Mesenchymal stem cell (in vitro differentiated cells and primary cell): ENCODE measurements around the gene NNAT.

ENCODE experiments used
- DNase-seq: peaks from one replicate; pipeline ENCODE4 v3.0.0-alpha.2; 2013
- H2AFZ ChIP-seq: one replicate; pipeline ENCODE4 v1.6.1; 2013; ENCODE audit warnings: low read depth, mild to moderate bottlenecking, control low read depth, inconsistent platforms, low read length, moderate library complexity
- H2AK5ac ChIP-seq: 2 replicates; pipeline ENCODE4 v1.6.1; 2013; ENCODE audit warnings: low read length, moderate library complexity, mild to moderate bottlenecking, inconsistent platforms; ENCODE audit not compliant: severe bottlenecking
- H2BK120ac ChIP-seq: one replicate; pipeline ENCODE4 v1.6.1; 2013; ENCODE audit warnings: low read depth, mild to moderate bottlenecking, inconsistent platforms, low read length, moderate library complexity
- H2BK12ac ChIP-seq, 2 experiments: one replicate each; pipeline ENCODE4 v1.6.1; 2013; ENCODE audit warnings: inconsistent platforms in 2 of 2, low read length in 2 of 2, mild to moderate bottlenecking in 2 of 2, moderate library complexity in 2 of 2, control low read depth in 1 of 2
- H2BK15ac ChIP-seq: one replicate; pipeline ENCODE4 v1.6.1; 2013; ENCODE audit warnings: mild to moderate bottlenecking, low read depth, inconsistent platforms; ENCODE audit not compliant: poor library complexity, severe bottlenecking
- H2BK5ac ChIP-seq: 2 replicates; pipeline ENCODE4 v1.6.1; 2013; ENCODE audit warnings: low read depth, mild to moderate bottlenecking, low read length, control low read depth, inconsistent platforms; ENCODE audit not compliant: poor library complexity, severe bottlenecking
- H3K14ac ChIP-seq, 2 experiments: one replicate each; pipeline ENCODE4 v1.6.1; 2013; ENCODE audit warnings: inconsistent platforms in 2 of 2, low read length in 2 of 2, control low read depth in 1 of 2, mild to moderate bottlenecking in 1 of 2, moderate library complexity in 1 of 2
- H3K18ac ChIP-seq, 2 experiments: one replicate each; pipeline ENCODE4 v1.6.1; 2013; ENCODE audit warnings: inconsistent platforms in 2 of 2, low read length in 2 of 2, control low read depth in 1 of 2, low read depth in 1 of 2, mild to moderate bottlenecking in 1 of 2
- H3K23ac ChIP-seq, 2 experiments: one replicate each; pipeline ENCODE4 v1.6.1; 2013; ENCODE audit warnings: inconsistent platforms in 2 of 2, low read length in 2 of 2, mild to moderate bottlenecking in 2 of 2, moderate library complexity in 2 of 2, control low read depth in 1 of 2
- H3K27ac ChIP-seq: 2 replicates; pipeline ENCODE4 v1.5.1; 2013; ENCODE audit warnings: mild to moderate bottlenecking, moderate library complexity, low read length, control low read depth, inconsistent platforms; ENCODE audit not compliant: poor library complexity, severe bottlenecking
- H3K27me3 ChIP-seq, 2 experiments: 2 replicates each; pipeline versions ENCODE4 v1.6.1 to v1.7.0; 2013; ENCODE audit warnings: low read length in 2 of 2, mild to moderate bottlenecking in 2 of 2, moderate library complexity in 2 of 2, control low read depth in 1 of 2, inconsistent platforms in 1 of 2; ENCODE audit not compliant: control insufficient read depth in 1 of 2, insufficient read depth in 1 of 2
- H3K36me3 ChIP-seq, 2 experiments: 2 replicates each; pipeline versions ENCODE4 v1.6.1 to v1.7.0; 2013; ENCODE audit warnings: low read length in 2 of 2, control low read depth in 1 of 2, inconsistent platforms in 1 of 2, low read depth in 1 of 2, mild to moderate bottlenecking in 1 of 2; ENCODE audit not compliant: insufficient read depth in 2 of 2, control insufficient read depth in 1 of 2
- H3K4ac ChIP-seq, 2 experiments: one replicate each; pipeline ENCODE4 v1.6.1; 2013; ENCODE audit warnings: inconsistent platforms in 2 of 2, low read length in 2 of 2, mild to moderate bottlenecking in 2 of 2, moderate library complexity in 2 of 2, control low read depth in 1 of 2, low read depth in 1 of 2
- H3K4me1 ChIP-seq: 2 replicates; pipeline ENCODE4 v1.6.1; 2013; ENCODE audit warnings: low read depth, low read length, control low read depth; ENCODE audit not compliant: control insufficient read depth, insufficient read depth
- H3K4me2 ChIP-seq: 2 replicates; pipeline ENCODE4 v1.6.1; 2013; ENCODE audit warnings: low read length, mild to moderate bottlenecking, inconsistent platforms; ENCODE audit not compliant: poor library complexity, severe bottlenecking
- H3K4me3 ChIP-seq, 2 experiments: 2 replicates each; pipeline versions ENCODE4 v1.5.1 to v1.7.0; 2013; ENCODE audit warnings: low read length in 2 of 2, mild to moderate bottlenecking in 2 of 2, control low read depth in 1 of 2, low read depth in 1 of 2; ENCODE audit not compliant: insufficient read depth in 1 of 2
- H3K79me1 ChIP-seq: replicated peaks from 2 replicates; pipeline ENCODE4 v1.6.1; 2013; ENCODE audit warnings: mild to moderate bottlenecking, control low read depth, low read length, inconsistent platforms; ENCODE audit not compliant: poor library complexity, severe bottlenecking
- H3K9ac ChIP-seq: 2 replicates; pipeline ENCODE4 v1.7.0; 2013; ENCODE audit warnings: mild to moderate bottlenecking, low read length, moderate library complexity
- H3K9me3 ChIP-seq: 2 replicates; pipeline ENCODE4 v1.7.0; 2013; ENCODE audit warnings: mild to moderate bottlenecking, low read length; ENCODE audit not compliant: control insufficient read depth
- H4K8ac ChIP-seq: one replicate; pipeline ENCODE4 v1.6.1; 2013; ENCODE audit warnings: inconsistent platforms, mild to moderate bottlenecking, low read length, moderate library complexity
- H4K91ac ChIP-seq: one replicate; pipeline ENCODE4 v1.6.1; 2013; ENCODE audit warnings: mild to moderate bottlenecking, low read length, inconsistent platforms
- WGBS: methylation state at CpG from one replicate; pipeline ENCODE4 v1.1.7; 2013; ENCODE audit warnings: mixed read lengths; 5-methylcytosine and 5-hydroxymethylcytosine counted together

Gene NNAT

DNA sequence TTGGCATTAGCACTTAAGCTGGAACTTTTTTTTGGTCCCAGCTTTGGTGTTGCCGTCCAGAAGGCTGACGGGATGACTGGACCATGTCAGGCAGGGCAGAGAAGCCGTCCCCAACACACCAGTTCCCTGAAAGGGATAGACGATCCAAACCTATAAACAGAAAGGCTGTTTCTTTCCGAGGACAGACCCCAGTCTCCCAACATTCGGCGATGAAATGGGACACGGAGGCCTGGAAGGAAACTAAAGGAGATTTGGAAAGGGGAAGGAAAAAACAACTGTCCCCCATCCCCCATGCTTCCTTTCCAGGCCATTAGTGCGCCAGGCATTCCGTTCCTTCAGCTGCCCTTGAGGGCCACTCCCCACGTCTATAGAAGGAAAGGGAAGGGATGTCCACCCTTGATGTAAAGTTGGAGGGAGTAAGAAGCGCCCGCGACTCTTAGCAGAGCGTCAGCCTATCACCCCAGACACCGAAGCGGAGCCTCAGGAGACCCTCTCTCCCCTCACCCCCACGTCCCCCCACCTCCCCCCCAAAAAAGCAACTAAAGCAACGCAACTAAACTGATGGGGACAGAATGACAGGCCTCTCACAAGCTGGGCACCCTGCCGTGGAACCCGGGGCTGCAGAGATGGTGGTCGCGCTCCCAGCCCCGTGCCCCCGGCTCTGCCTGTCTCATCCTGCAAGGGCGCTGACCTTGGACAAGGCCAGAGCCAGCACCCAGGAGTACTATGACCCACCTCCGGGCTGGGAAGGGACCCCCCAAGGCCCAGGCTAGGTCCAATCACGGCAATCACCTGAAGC, 6.0 kb downstream of the NNAT start:
- Histone ChIP-seq H2AFZ (peak overlapping the region; percentile 92), H3K27ac (peak overlapping the region; percentile 76), H3K23ac (peak overlapping the region in 1 of 2 experiments; percentile 29), H3K36me3 (peaks cover 0 to 17% of the 10 kb centered on the region in 2 experiments), H3K9ac (peak overlapping the region; percentile 100), H2BK15ac (peak overlapping the region; percentile 94), H2BK12ac (peak overlapping the region in 1 of 2 experiments; percentile 7), H2AK5ac (peak overlapping the region; percentile 59), H3K4me3 (peak overlapping the region; percentile 85 to 90), H3K79me1 (peaks cover 3% of the 10 kb centered on the region), H3K27me3 (no peaks in the 10 kb centered on the region), H2BK120ac (peak overlapping the region; percentile 78), H3K4me1 (peaks cover 27% of the 10 kb centered on the region), H2BK5ac (peak overlapping the region; percentile 77), H4K91ac (peak overlapping the region; percentile 16), H3K18ac (peak overlapping the region; percentile 30 to 92), H3K4ac (peak overlapping the region; percentile 16 to 95), H3K4me2 (peak overlapping the region; percentile 58), H3K9me3 (no peaks in the 10 kb centered on the region), H3K14ac (peak overlapping the region in 1 of 2 experiments; percentile 61), H4K8ac (peak overlapping the region; percentile 76)
- whole genome bisulfite sequencing = under 1% methylated on average over 15 of the region's 28 CpGs
- peak; percentile 53 for DNase-seq

DNA sequence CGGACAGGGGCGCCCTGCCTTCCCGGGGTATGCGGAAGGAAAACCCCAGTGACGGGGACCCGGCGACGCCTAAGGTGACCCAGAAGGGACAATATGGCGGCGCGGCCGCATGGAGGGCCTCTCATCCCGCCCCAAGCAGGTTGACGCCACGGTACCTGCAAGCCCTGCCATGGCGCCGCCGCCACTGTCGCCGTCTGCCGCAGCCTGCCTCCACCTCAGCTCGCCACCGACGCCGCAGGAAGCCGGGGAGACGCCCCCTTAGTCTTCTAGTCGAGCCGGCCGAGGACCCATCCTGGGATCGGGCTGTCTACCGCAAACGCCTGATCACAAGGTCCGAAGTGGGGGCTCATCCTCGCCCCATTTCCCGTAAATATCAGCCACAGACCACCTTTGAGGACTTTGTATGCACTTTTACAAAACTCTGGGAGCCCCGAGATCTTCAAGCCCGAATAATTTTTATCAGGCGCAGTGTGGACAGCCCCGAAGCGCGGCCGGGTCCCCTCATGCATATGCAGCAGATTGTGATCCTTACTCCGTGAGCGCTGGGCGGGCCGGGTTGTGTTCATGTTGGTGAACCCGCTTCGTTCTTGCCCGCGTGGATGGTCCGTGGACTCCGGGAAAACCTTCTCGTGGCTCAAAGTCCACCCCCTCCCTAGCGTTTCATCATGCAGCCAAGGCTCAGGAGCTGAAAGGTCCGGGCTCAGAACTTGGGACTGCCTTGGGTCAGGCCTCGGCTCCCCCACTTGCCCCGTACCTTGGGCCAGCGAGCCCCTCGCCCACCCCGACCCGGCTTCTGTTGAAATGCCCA, 6.8 kb downstream of the NNAT start, which contains the start of gene BLCAP:
Gene BLCAP, minus strand, starts transcription at position 239 of the 808 bp plus-strand sequence. CDS start 8,702 bp downstream, outside the sequence.
- under 1% methylated on average over 62 of the region's 62 CpGs for WGBS
- H3K4ac ChIP-seq = peak within 1 kb of the TSS; percentile 49 to 95
- H3K4me1 ChIP-seq = peaks cover 23% of the 10 kb centered on the region
- peak within 1 kb of the TSS; percentile 100 for H3K9ac ChIP-seq
- peak within 1 kb of the TSS in 1 of 2 experiments; percentile 7 for H2BK12ac ChIP-seq
- H3K14ac ChIP-seq = peak within 1 kb of the TSS in 1 of 2 experiments; percentile 78
- peak within 1 kb of the TSS; percentile 84 for H4K91ac ChIP-seq
- peak within 1 kb of the TSS; percentile 88 for H3K27ac ChIP-seq
- H2BK120ac ChIP-seq = peak within 1 kb of the TSS; percentile 78
- peak within 1 kb of the TSS; percentile 92 for H2AFZ ChIP-seq
- H2AK5ac ChIP-seq = peak within 1 kb of the TSS; percentile 59
- peak within 1 kb of the TSS; percentile 94 for H2BK15ac ChIP-seq
- peak within 1 kb of the TSS; percentile 94 for H3K4me2 ChIP-seq
- H3K36me3 ChIP-seq = peaks cover 0 to 11% of the 10 kb centered on the region in 2 experiments
- no peaks in the 10 kb centered on the region for H3K27me3 ChIP-seq
- H3K9me3 ChIP-seq = no peaks in the 10 kb centered on the region
- H3K23ac ChIP-seq = peak within 1 kb of the TSS in 1 of 2 experiments; percentile 29
- peak within 1 kb of the TSS; percentile 85 to 90 for H3K4me3 ChIP-seq
- peak within 1 kb of the TSS; percentile 40 to 92 for H3K18ac ChIP-seq
- peak within 1 kb of the TSS; percentile 99 for H2BK5ac ChIP-seq
- H3K79me1 ChIP-seq = peaks cover 3% of the 10 kb centered on the region
- peak; percentile 90 for DNase-seq
- H4K8ac ChIP-seq = peak within 1 kb of the TSS; percentile 86

DNA sequence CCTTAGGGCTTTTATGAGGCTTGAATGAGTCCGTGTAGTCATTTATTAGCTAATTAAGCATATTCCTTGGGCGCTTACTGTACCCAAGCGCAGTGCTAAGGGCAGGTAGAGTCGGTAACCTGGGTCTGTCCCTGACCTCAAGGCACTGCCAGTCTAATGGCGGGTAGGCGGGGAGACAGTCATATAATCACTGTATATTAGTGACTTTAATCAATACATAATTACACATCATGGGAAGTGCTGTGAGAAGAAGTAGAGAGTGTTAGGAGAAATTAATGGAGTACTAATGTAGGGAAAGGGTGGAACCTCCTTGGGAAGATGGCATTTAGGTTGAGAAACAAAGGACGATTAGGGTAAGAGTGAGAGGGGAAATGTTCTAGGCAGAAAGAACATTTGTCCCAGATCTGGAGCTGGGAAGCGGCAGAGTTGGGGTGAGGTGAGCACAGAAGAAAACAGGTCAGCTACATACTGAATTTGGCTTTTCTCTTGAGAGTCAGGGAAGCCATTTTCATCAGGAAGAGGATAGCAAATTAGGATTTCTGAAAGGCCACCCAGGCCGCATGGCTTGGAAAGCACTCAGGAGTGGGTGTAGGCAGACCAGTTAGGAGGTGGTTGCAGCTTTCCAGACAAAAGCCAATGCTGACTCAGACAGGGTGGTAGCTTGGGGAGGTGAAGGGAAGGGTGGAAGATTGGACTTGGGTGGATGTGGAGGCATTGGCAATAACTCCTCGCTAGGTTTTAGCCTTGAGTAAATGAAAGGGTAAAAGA, 7.6 kb downstream of the NNAT start:
- H3K9ac ChIP-seq = peak overlapping the region; percentile 100
- H3K27me3 ChIP-seq = no peaks in the 10 kb centered on the region
- peak overlapping the region; percentile 94 for H3K4me2 ChIP-seq
- H2AK5ac ChIP-seq = no peak overlapping the region
- peaks cover 20% of the 10 kb centered on the region for H3K4me1 ChIP-seq
- no peaks in the 10 kb centered on the region for H3K9me3 ChIP-seq
- H2BK15ac ChIP-seq = no peak overlapping the region
- no peak overlapping the region for H4K91ac ChIP-seq
- H3K23ac ChIP-seq = no peak overlapping the region
- H3K14ac ChIP-seq = no peak overlapping the region
- DNase-seq = no peak
- WGBS = 72% methylated on average over 8 of the region's 10 CpGs
- no peak overlapping the region for H2BK5ac ChIP-seq
- no peak overlapping the region for H3K27ac ChIP-seq
- peaks cover 3% of the 10 kb centered on the region for H3K79me1 ChIP-seq
- peak overlapping the region; percentile 80 for H2AFZ ChIP-seq
- H4K8ac ChIP-seq = peak overlapping the region; percentile 86
- peak overlapping the region; percentile 66 to 85 for H3K4me3 ChIP-seq
- H2BK12ac ChIP-seq = no peak overlapping the region
- H2BK120ac ChIP-seq = peak overlapping the region; percentile 64
- H3K18ac ChIP-seq = peak overlapping the region; percentile 25 to 40
- peaks cover 0 to 8% of the 10 kb centered on the region in 2 experiments for H3K36me3 ChIP-seq
- peak overlapping the region in 1 of 2 experiments; percentile 63 for H3K4ac ChIP-seq
